ENCODE measurements around the gene RET. TPM values are rescaled to one million over a fixed set of nuclear protein-coding genes. Genes with fewer than 3 reads are reported as not detected.

Gene RET
- total RNA-seq, 4 donors from 2014 or later, result 0.23 to 2.1 (median 0.78) TPM

DNA sequence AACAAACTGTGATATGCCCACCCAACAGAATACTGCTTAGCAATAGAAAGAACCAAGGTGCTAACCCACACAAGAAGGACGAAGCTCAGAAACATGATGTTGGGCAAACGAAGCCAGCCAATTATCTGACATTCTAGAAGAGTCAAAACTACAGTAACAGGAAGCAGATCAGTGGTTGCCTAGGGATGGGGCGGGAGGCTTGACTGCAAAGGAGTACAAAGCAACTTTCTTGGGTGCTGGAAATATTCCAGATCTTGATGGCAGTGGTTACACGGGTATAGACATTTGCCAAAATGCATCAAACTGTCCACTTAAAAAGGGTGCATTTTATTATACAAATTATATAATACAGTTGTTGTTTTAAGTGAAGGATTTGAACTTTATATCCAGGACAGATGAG, 41.1 kb upstream of the RET start:
- TF ChIP-seq POLR2AphosphoS5 (IDR thresholded peaks at IDR 0.05) (no peak), EP300 (IDR thresholded peaks at IDR 0.05) (no peak), POLR2A (IDR thresholded peaks at IDR 0.05) (no peak)
- TF ChIP-seq, protein P1, sequence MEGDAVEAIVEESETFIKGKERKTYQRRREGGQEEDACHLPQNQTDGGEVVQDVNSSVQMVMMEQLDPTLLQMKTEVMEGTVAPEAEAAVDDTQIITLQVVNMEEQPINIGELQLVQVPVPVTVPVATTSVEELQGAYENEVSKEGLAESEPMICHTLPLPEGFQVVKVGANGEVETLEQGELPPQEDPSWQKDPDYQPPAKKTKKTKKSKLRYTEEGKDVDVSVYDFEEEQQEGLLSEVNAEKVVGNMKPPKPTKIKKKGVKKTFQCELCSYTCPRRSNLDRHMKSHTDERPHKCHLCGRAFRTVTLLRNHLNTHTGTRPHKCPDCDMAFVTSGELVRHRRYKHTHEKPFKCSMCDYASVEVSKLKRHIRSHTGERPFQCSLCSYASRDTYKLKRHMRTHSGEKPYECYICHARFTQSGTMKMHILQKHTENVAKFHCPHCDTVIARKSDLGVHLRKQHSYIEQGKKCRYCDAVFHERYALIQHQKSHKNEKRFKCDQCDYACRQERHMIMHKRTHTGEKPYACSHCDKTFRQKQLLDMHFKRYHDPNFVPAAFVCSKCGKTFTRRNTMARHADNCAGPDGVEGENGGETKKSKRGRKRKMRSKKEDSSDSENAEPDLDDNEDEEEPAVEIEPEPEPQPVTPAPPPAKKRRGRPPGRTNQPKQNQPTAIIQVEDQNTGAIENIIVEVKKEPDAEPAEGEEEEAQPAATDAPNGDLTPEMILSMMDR (IDR thresholded peaks at IDR 0.05), result no peak
- 32% methylated on average over 4 of the region's 4 CpGs for WGBS
- no peaks in the 10 kb centered on the region for H3K4me1 ChIP-seq
- H3K27ac ChIP-seq, result no peak overlapping the region
- H3K27me3 ChIP-seq, result no peaks in the 10 kb centered on the region
- H3K9me3 ChIP-seq, result peaks cover 7% of the 10 kb centered on the region
- H3K36me3 ChIP-seq, result no peaks in the 10 kb centered on the region
- H3K4me3 ChIP-seq, result no peak overlapping the region
- DNase-seq (ENCODE audit: low spot score in 2 of 2), result no peak

DNA sequence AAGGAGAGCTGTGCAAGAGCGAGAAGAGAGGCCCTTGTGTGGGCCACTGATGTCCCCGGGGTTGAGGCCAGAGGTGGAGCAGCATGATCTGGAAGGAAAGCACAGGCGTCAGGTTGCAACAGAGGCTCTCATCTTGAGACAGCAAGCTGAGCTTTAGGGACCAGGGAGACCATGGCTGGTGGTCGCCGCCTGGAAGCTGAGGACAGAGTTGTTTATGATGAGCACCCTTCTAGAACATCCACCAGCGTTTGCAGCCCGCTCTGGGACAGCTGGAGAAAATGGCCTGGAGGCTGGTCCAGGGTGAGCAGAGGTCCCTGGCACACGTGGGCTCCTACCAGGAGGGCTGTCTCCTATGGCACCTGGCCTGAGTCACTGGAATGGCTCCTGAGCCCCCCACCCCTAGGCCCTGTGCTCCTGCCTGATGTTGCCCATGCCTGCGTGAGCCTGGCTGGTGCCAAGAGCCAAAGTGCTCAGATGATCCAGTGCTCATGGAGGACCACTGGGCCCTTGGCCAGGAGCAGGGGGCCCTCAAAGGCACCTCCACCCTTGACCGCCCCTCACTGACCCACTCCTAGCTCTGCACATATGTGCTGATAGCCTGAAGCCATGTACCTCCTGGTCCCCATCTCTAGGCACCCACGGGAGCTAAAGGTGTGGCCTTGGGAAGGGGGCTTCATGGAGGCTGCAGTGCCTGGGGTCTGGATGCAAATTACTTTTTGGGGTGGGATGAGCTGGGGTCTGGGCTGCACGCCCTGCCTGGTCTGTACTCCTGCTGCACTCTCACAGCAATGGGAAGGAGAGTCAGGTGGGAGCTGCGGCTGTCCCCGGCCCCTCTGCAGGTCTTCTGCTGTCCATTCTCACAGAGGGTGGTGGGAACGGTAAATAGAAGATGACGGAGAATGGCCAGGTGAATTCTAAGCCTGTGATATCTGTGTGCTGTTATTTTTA, 40.1 kb upstream of the RET start:
- Histone ChIP-seq H3K4me1 (no peaks in the 10 kb centered on the region), H3K9me3 (peaks cover 7% of the 10 kb centered on the region), H3K36me3 (no peaks in the 10 kb centered on the region), H3K27ac (no peak overlapping the region), H3K4me3 (no peak overlapping the region), H3K27me3 (no peaks in the 10 kb centered on the region)
- no peak for DNase-seq (ENCODE audit: low spot score in 2 of 2)
- WGBS, result 86% methylated on average over 13 of the region's 16 CpGs
- TF ChIP-seq, protein P1 (IDR thresholded peaks at IDR 0.05), result no peak
- TF ChIP-seq EP300 (IDR thresholded peaks at IDR 0.05) (no peak), POLR2A (IDR thresholded peaks at IDR 0.05) (no peak), POLR2AphosphoS5 (IDR thresholded peaks at IDR 0.05) (no peak)

DNA sequence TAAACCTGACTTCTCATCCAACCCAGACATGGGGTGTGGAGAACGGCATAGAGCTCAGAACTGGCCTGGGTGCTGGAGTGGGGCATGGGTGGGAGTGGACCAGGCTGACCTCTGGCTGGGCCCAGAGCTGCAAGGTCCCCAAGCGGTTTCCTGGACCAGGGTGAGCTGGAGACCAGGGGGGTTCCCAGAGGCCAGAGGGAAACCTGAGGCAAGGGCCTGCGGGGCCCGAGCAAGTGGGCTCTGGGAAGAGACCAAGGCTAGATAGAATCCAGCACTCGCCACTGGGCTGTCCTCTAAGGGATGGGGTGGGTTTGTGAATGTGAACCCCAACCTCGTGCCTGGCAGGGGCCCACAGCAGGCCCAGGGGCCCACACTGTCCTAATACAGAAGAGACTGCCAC, 39.4 kb upstream of the RET start:
- H3K27ac ChIP-seq, result no peak overlapping the region
- 75% methylated on average over 6 of the region's 6 CpGs for WGBS
- peak; percentile 59 to 60 for DNase-seq (ENCODE audit: low spot score in 2 of 2)

DNA sequence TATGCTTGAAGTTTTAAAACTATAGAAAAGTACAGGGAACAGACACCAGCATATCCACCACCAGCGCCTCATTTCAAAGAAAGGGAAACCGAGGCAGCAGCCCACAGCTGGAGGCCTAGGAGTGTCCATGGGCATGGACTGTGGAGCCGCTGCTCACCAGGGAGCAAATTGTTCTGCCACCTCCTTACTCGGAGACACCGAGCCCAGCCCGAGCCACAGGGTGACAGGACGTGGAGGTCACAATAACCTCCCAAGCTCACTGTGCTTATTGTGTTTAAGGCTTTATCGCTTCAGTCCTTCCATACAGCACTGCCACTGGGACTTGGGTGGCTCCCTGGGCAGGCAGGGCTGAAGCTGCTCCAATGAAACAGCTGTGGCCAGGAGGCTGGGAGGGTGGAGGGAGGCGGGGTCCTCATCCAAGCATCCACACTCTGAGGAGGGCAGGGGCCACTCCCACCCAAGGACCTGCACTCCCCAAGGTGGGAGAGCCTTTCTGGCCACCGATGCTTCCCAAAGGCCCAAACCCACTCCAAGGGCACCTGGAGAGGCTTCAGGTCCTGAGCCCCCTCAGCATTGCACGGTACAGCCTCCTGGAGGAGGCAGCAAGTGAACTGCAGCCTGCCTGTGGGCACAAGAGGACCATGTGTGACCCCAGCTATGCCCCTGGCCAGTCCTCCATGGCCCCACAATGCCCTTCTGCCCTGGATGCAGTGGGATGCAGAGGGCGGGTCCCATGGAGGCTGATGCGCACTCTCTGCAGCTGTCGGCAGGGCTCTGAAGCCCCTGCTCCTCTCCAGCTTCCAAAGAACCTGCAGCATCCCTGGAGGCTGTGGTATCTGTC, 38.7 kb upstream of the RET start:
- no peaks in the 10 kb centered on the region for H3K9me3 ChIP-seq
- no peaks in the 10 kb centered on the region for H3K27me3 ChIP-seq
- no peaks in the 10 kb centered on the region for H3K36me3 ChIP-seq
- TF ChIP-seq POLR2AphosphoS5 (IDR thresholded peaks at IDR 0.05), result no peak
- TF ChIP-seq, protein P1 (IDR thresholded peaks at IDR 0.05), result no peak
- TF ChIP-seq POLR2A (IDR thresholded peaks at IDR 0.05), result no peak
- no peak for TF ChIP-seq EP300 (IDR thresholded peaks at IDR 0.05)
- H3K27ac ChIP-seq, result no peak overlapping the region
- no peak overlapping the region for H3K4me3 ChIP-seq
- DNase-seq (ENCODE audit: low spot score in 2 of 2), result peak in 1 of 2 donors; percentile 69
- no peaks in the 10 kb centered on the region for H3K4me1 ChIP-seq
- WGBS, result 88% methylated on average over 10 of the region's 14 CpGs

More for the DNA sequence above, 39.4 kb upstream of the RET start:
- H3K9me3 ChIP-seq, result peaks cover under 1% of the 10 kb centered on the region
- H3K27me3 ChIP-seq, result no peaks in the 10 kb centered on the region
- no peak overlapping the region for H3K4me3 ChIP-seq
- H3K4me1 ChIP-seq, result no peaks in the 10 kb centered on the region
- H3K36me3 ChIP-seq, result no peaks in the 10 kb centered on the region
- TF ChIP-seq POLR2A (IDR thresholded peaks at IDR 0.05) (no peak), POLR2AphosphoS5 (IDR thresholded peaks at IDR 0.05) (no peak), EP300 (IDR thresholded peaks at IDR 0.05) (no peak)
- TF ChIP-seq, protein P1 (IDR thresholded peaks at IDR 0.05), result no peak
